Dendritic cell treated with granulocyte-macrophage colony-stimulating factor and Interleukin-4, amounts not matched to agents 40 ng/mL and 50 ng/mL, for 4 days (primary cell): Measurements from ENCODE around the gene MAP3K21.
A peak's percentile ranks its signal among the peaks of the same experiment; 100 is the strongest.

ENCODE experiments used
- H3K27ac Mint-ChIP-seq: one replicate; pipeline ENCODE4 v1.8.0; 2022; ENCODE audit warnings: mild to moderate bottlenecking, mixed read lengths
- H3K27me3 Mint-ChIP-seq: one replicate; pipeline ENCODE4 v1.8.0; 2022; ENCODE audit warnings: mild to moderate bottlenecking, mixed read lengths
- H3K36me3 Mint-ChIP-seq: one replicate; pipeline ENCODE4 v1.8.0; 2022; ENCODE audit warnings: low read depth, mixed read lengths
- H3K4me1 Mint-ChIP-seq: one replicate; pipeline ENCODE4 v1.8.0; 2022; ENCODE audit warnings: low read depth, mixed read lengths
- H3K4me3 Mint-ChIP-seq: one replicate; pipeline ENCODE4 v1.8.0; 2022; ENCODE audit warnings: mild to moderate bottlenecking, moderate library complexity, mixed read lengths
- H3K9me3 Mint-ChIP-seq: one replicate; pipeline ENCODE4 v1.8.0; 2022; ENCODE audit warnings: mixed read lengths
- intact Hi-C: fragments of 100-400 bp; cut with micrococcal nuclease; formaldehyde crosslinking; loops from one replicate; pipeline ENCODE4 v1.15.0; 2022

The MAP3K21 gene

GRCh38 chr1:233334092-233334491 lies 6.6 kb downstream of the MAP3K21 start:
- H3K9me3 Mint-ChIP-seq: peaks cover 3% of the 10 kb centered on the region
- H3K4me3 Mint-ChIP-seq: no peak overlapping the region
- peaks cover 7% of the 10 kb centered on the region for H3K27me3 Mint-ChIP-seq

GRCh38 chr1:233336554-233337456 lies 9.3 kb downstream of the MAP3K21 start:
- Mint-ChIP-seq H3K4me1 (peaks cover 56% of the 10 kb centered on the region), H3K36me3 (peaks cover 4% of the 10 kb centered on the region), H3K9me3 (peaks cover 12% of the 10 kb centered on the region), H3K4me3 (no peak overlapping the region), H3K27me3 (no peaks in the 10 kb centered on the region), H3K27ac (no peak overlapping the region)
- intact Hi-C loops: no loop called here

More at GRCh38 chr1:233334092-233334491, 6.6 kb downstream of the MAP3K21 start:
- H3K4me1 Mint-ChIP-seq: peaks cover 45% of the 10 kb centered on the region
- intact Hi-C loops: no loop called here
- peaks cover under 1% of the 10 kb centered on the region for H3K36me3 Mint-ChIP-seq
- peak overlapping the region; percentile 26 for H3K27ac Mint-ChIP-seq

- no peak overlapping the region for H3K4me3 Mint-ChIP-seq
- H3K27ac Mint-ChIP-seq: no peak overlapping the region
- H3K36me3 Mint-ChIP-seq: peaks cover 4% of the 10 kb centered on the region
- peaks cover 49% of the 10 kb centered on the region for H3K4me1 Mint-ChIP-seq
- intact Hi-C loops: no loop called here
- H3K9me3 Mint-ChIP-seq: peaks cover 12% of the 10 kb centered on the region
- no peaks in the 10 kb centered on the region for H3K27me3 Mint-ChIP-seq
Measured at GRCh38 chr1:233337505-233337904, 10.0 kb downstream of the MAP3K21 start.

GRCh38 chr1:233338102-233338501 lies 10.6 kb downstream of the MAP3K21 start:
- Mint-ChIP-seq H3K27me3 (no peaks in the 10 kb centered on the region), H3K36me3 (peaks cover 4% of the 10 kb centered on the region), H3K9me3 (peaks cover 12% of the 10 kb centered on the region), H3K27ac (no peak overlapping the region), H3K4me3 (no peak overlapping the region), H3K4me1 (peaks cover 48% of the 10 kb centered on the region)
- intact Hi-C loops: no loop called here

GRCh38 chr1:233340031-233340555 lies 12.6 kb downstream of the MAP3K21 start:
- H3K27me3 Mint-ChIP-seq: no peaks in the 10 kb centered on the region
- H3K9me3 Mint-ChIP-seq: peaks cover 18% of the 10 kb centered on the region
- H3K36me3 Mint-ChIP-seq: peaks cover 4% of the 10 kb centered on the region
- H3K4me1 Mint-ChIP-seq: peaks cover 35% of the 10 kb centered on the region
- H3K4me3 Mint-ChIP-seq: no peak overlapping the region
- intact Hi-C loops: no loop called here
- peak overlapping the region; percentile 60 for H3K27ac Mint-ChIP-seq

- Mint-ChIP-seq H3K27me3 (no peaks in the 10 kb centered on the region), H3K9me3 (peaks cover 18% of the 10 kb centered on the region), H3K4me1 (peaks cover 35% of the 10 kb centered on the region), H3K4me3 (no peak overlapping the region), H3K27ac (no peak overlapping the region), H3K36me3 (peaks cover 4% of the 10 kb centered on the region)
- intact Hi-C loops: no loop called here
Measured at GRCh38 chr1:233340966-233341516, 13.5 kb downstream of the MAP3K21 start.

- H3K27me3 Mint-ChIP-seq: no peaks in the 10 kb centered on the region
- H3K4me3 Mint-ChIP-seq: no peak overlapping the region
- no peak overlapping the region for H3K27ac Mint-ChIP-seq
- H3K36me3 Mint-ChIP-seq: peaks cover 12% of the 10 kb centered on the region
- peaks cover 30% of the 10 kb centered on the region for H3K4me1 Mint-ChIP-seq
- intact Hi-C loops: no loop called here
- H3K9me3 Mint-ChIP-seq: peaks cover 18% of the 10 kb centered on the region
Measured at GRCh38 chr1:233342086-233342485, 14.6 kb downstream of the MAP3K21 start.

- Mint-ChIP-seq H3K4me1 (peaks cover 28% of the 10 kb centered on the region), H3K9me3 (peaks cover 18% of the 10 kb centered on the region), H3K36me3 (peaks cover 21% of the 10 kb centered on the region), H3K27ac (no peak overlapping the region), H3K4me3 (no peak overlapping the region), H3K27me3 (no peaks in the 10 kb centered on the region)
- intact Hi-C loops: no loop called here
Measured at GRCh38 chr1:233343262-233343661, 15.7 kb downstream of the MAP3K21 start.

- Mint-ChIP-seq H3K36me3 (peaks cover 19% of the 10 kb centered on the region), H3K4me1 (no peaks in the 10 kb centered on the region), H3K4me3 (no peak overlapping the region), H3K27ac (no peak overlapping the region), H3K9me3 (peaks cover 6% of the 10 kb centered on the region), H3K27me3 (no peaks in the 10 kb centered on the region)
- intact Hi-C loops: no loop called here
Measured at GRCh38 chr1:233347338-233347737, 19.8 kb downstream of the MAP3K21 start.

- intact Hi-C loops: no loop called here
- no peaks in the 10 kb centered on the region for H3K4me1 Mint-ChIP-seq
- peaks cover 27% of the 10 kb centered on the region for H3K36me3 Mint-ChIP-seq
- no peak overlapping the region for H3K4me3 Mint-ChIP-seq
- H3K9me3 Mint-ChIP-seq: peaks cover 1% of the 10 kb centered on the region
- H3K27me3 Mint-ChIP-seq: no peaks in the 10 kb centered on the region
- H3K27ac Mint-ChIP-seq: no peak overlapping the region
Measured at GRCh38 chr1:233349137-233349536, 21.6 kb downstream of the MAP3K21 start.

- Mint-ChIP-seq H3K4me3 (no peak overlapping the region), H3K27me3 (no peaks in the 10 kb centered on the region), H3K9me3 (peaks cover 8% of the 10 kb centered on the region), H3K27ac (peak overlapping the region; percentile 82), H3K4me1 (peaks cover 36% of the 10 kb centered on the region), H3K36me3 (peaks cover 21% of the 10 kb centered on the region)
- intact Hi-C loops: no loop called here
Measured at GRCh38 chr1:233354983-233355382, 27.5 kb downstream of the MAP3K21 start.

GRCh38 chr1:233355841-233356704 lies 28.5 kb downstream of the MAP3K21 start:
- H3K36me3 Mint-ChIP-seq: peaks cover 21% of the 10 kb centered on the region
- intact Hi-C loops: loop anchor here (2.0 kb wide), 1 partner anchor 29 kb away; the partner anchor contains the start of gene MAP3K21
- no peaks in the 10 kb centered on the region for H3K27me3 Mint-ChIP-seq
- peaks cover 8% of the 10 kb centered on the region for H3K9me3 Mint-ChIP-seq
- H3K4me1 Mint-ChIP-seq: peaks cover 36% of the 10 kb centered on the region
- H3K27ac Mint-ChIP-seq: peak overlapping the region; percentile 82
- peak overlapping the region; percentile 7 for H3K4me3 Mint-ChIP-seq

- Mint-ChIP-seq H3K36me3 (peaks cover 26% of the 10 kb centered on the region), H3K27ac (peak overlapping the region; percentile 76), H3K4me1 (peaks cover 36% of the 10 kb centered on the region), H3K9me3 (peaks cover 8% of the 10 kb centered on the region), H3K27me3 (no peaks in the 10 kb centered on the region), H3K4me3 (peak overlapping the region; percentile 4)
- intact Hi-C loops: loop anchor here (2.0 kb wide), 1 partner anchor 30 kb away; the partner anchor contains the start of gene MAP3K21
Measured at GRCh38 chr1:233356705-233356987, 29.1 kb downstream of the MAP3K21 start.
